Transverse colon (tissue), 4 donors: ENCODE measurements around the gene SMIM12. TPM values are rescaled to one million over a fixed set of nuclear protein-coding genes. Genes with fewer than 3 reads are reported as not detected.

Experiments used
- DNase-seq: peaks from one replicate; pipeline ENCODE4 v3.0.0-alpha.2; 2019
- H3K27ac ChIP-seq, 4 donors: fragments of 200-600 bp; sonication (generic); 2 replicates each; pipeline ENCODE4 v1.5.1; 2016 to 2018; ENCODE audit warnings: inconsistent platforms in 4 of 4
- H3K27me3 ChIP-seq: fragments of 200-600 bp; sonication (generic); 2 replicates; pipeline ENCODE4 v1.5.1; 2017; ENCODE audit warnings: inconsistent platforms
- H3K36me3 ChIP-seq, 4 donors: fragments of 200-600 bp; sonication (generic); 2 replicates each; pipeline ENCODE4 v1.5.1; 2017 to 2019; ENCODE audit warnings: inconsistent platforms in 4 of 4
- H3K4me1 ChIP-seq, 4 donors: fragments of 200-600 bp; sonication (generic); 2 replicates each; pipeline ENCODE4 v1.5.1; 2017 to 2020; ENCODE audit warnings: inconsistent platforms in 4 of 4
- H3K4me3 ChIP-seq, 4 donors: fragments of 200-600 bp; sonication (generic); 1 replicate in 1 of 4; 2 replicates in 3 of 4; pipeline versions ENCODE4 v1.5.1 to v1.6.1; 2017 to 2019; ENCODE audit warnings: inconsistent platforms in 4 of 4
- H3K9me3 ChIP-seq, 2 donors: fragments of 200-600 bp; sonication (generic); 2 replicates each; pipeline ENCODE4 v1.5.1; 2017 to 2019; ENCODE audit warnings: inconsistent platforms in 2 of 2
- CTCF ChIP-seq, 5 experiments: fragments of 200-600 bp in 3 of 5; fragments of 450-650 bp in 2 of 5; sonication (generic) in 3 of 5; IDR thresholded peaks; 1 replicate in 2 of 5; 2 replicates in 3 of 5; pipeline ENCODE4 v1.5.1; 2016 to 2017; ENCODE audit warnings: antibody characterized with exemption in 5 of 5, inconsistent platforms in 3 of 5, mild to moderate bottlenecking in 2 of 5, moderate library complexity in 1 of 5
- EP300 ChIP-seq: sonication (generic); formaldehyde crosslinking; IDR thresholded peaks from one replicate; pipeline ENCODE4 v1.6.1; 2017; ENCODE audit warnings: antibody characterized with exemption, low read depth
- POLR2A ChIP-seq: fragments of 450-650 bp; IDR thresholded peaks from one replicate; pipeline ENCODE4 v1.6.1; 2016; ENCODE audit warnings: antibody characterized with exemption, mild to moderate bottlenecking, moderate library complexity
- POLR2AphosphoS5 ChIP-seq, 3 donors: sonication (generic); formaldehyde crosslinking; IDR thresholded peaks; one replicate each; pipeline ENCODE4 v1.6.1; 2016; ENCODE audit warnings: antibody characterized with exemption in 3 of 3
- WGBS, 2 donors: methylation state at CpG; one replicate each; pipeline ENCODE4 v1.1.5; 2018; ENCODE audit warnings: low coverage in 1 of 2; 5-methylcytosine and 5-hydroxymethylcytosine counted together
- in situ Hi-C, 4 donors: fragments of 200-750 bp; cut with MboI; loops; one replicate each; pipeline versions ENCODE4 v1.15.0 to v1.15.1; 2017; ENCODE audit warnings: low sequenced_read_pairs in 3 of 4, low pct_ligation_motif_present in 1 of 4, low pct_unique_long_range_greater_than_20kb in 1 of 4
- intact Hi-C: fragments of 100-400 bp; cut with DNase I; formaldehyde crosslinking; loops from one replicate; pipeline ENCODE4 v1.15.1; 2023; ENCODE audit warnings: low total_unique reads
- total RNA-seq, 4 donors: library from RNA; depleted of rRNA; stranded (reverse); fragments of >200 nt; gene quantifications; one replicate each; pipeline ENCODE4 v1.1.0, GENCODE V29; 2016

The SMIM12 gene
- total RNA-seq, 4 donors from 2014 or later = 14.2 to 42.2 (median 31.5) TPM

DNA sequence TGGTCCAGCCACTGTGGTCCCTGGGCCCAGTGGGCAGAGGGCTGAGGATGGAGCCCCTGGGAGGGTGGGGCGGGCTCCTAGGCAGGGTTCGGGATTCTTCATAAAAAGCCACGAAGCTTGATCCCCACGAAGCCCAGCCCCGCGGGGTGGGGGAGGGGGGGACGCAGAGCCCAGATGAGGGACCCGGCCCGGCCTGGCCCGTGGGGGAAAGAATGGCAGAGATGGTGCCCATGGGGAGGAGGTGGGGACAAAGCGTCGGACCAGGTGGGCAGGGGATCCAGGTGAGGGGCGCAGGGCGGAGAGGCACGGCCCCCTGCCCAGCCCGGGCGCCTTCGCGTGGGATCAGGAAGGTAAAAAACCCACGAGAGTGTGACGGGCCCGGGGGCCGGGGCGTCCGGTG, 6.0 kb upstream of the SMIM12 start:
- in situ Hi-C loops (no loop called here), intact Hi-C loops (no loop called here)
- H3K4me1 ChIP-seq = peaks cover 4 to 32% (median 12%) of the 10 kb centered on the region in 4 donors
- H3K4me3 ChIP-seq = peak overlapping the region; percentile 64 to 74 (median 70)
- DNase-seq = no peak
- no peaks in the 10 kb centered on the region for H3K36me3 ChIP-seq
- no peaks in the 10 kb centered on the region for H3K9me3 ChIP-seq
- no peaks in the 10 kb centered on the region for H3K27me3 ChIP-seq
- WGBS, 2 donors = 4% methylated on average over 19 of the region's 25 CpGs; no CpG with 5 or more reads in 1 of the 2 donors
- TF ChIP-seq EP300 (no peak), POLR2AphosphoS5 (IDR thresholded peaks at IDR 0.05) (no peak), CTCF (IDR thresholded peaks at IDR 0.05) (no peak), POLR2A (no peak)
- peak overlapping the region; percentile 85 to 91 (median 88) for H3K27ac ChIP-seq

DNA sequence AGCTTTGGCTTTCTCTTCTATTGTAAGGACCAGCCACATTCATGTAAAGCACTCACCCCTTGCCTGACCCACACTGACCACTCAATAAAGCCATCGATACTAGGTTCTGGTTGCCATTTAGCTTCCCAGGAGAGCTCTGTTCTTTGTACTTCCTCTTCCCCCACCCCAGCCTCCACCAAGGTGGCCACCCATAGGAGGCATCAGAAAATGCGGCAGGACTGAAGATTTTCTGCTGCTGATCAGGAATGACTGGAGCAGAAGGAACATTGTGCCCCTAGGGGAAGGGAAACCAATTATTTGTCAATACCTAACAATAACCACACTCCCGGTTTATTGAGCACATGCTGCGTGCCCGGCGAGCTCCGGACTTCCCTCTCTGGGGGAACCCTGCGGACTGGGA, 5.2 kb upstream of the SMIM12 start:
- intact Hi-C loops (no loop called here), in situ Hi-C loops (no loop called here)
- Histone ChIP-seq H3K9me3 (no peaks in the 10 kb centered on the region), H3K27ac (no peak overlapping the region), H3K4me3 (no peak overlapping the region), H3K36me3 (no peaks in the 10 kb centered on the region), H3K4me1 (peaks cover 9 to 39% (median 15%) of the 10 kb centered on the region in 4 donors), H3K27me3 (no peaks in the 10 kb centered on the region)
- WGBS, 2 donors = 93 to 94% methylated on average over 5 to 8 of the region's 8 CpGs
- TF ChIP-seq EP300 (no peak), CTCF (IDR thresholded peaks at IDR 0.05) (no peak), POLR2AphosphoS5 (IDR thresholded peaks at IDR 0.05) (no peak), POLR2A (no peak)
- no peak for DNase-seq

- in situ Hi-C loops = no loop called here
- TF ChIP-seq CTCF (IDR thresholded peaks at IDR 0.05) = no peak
- TF ChIP-seq POLR2A = no peak
- no peak for TF ChIP-seq POLR2AphosphoS5 (IDR thresholded peaks at IDR 0.05)
- TF ChIP-seq EP300 = no peak
- no peak overlapping the region for H3K4me3 ChIP-seq
- H3K4me1 ChIP-seq = peaks cover 12 to 44% (median 21%) of the 10 kb centered on the region in 4 donors
- intact Hi-C loops = no loop called here
- no peaks in the 10 kb centered on the region for H3K36me3 ChIP-seq
- H3K27ac ChIP-seq = peak overlapping the region; percentile 1 to 38 (median 20)
- no peak for DNase-seq
- H3K27me3 ChIP-seq = no peaks in the 10 kb centered on the region
- no peaks in the 10 kb centered on the region for H3K9me3 ChIP-seq
These were observed 4.0 kb upstream of the SMIM12 start for GRCh38 chr1:34863501-34863900.

- WGBS, 2 donors = 1% methylated on average over 15 of the region's 15 CpGs; no CpG with 5 or more reads in 1 of the 2 donors
- H3K27me3 ChIP-seq = no peaks in the 10 kb centered on the region
- TF ChIP-seq CTCF (IDR thresholded peaks at IDR 0.05) (no peak), POLR2A (no peak), EP300 (no peak), POLR2AphosphoS5 (IDR thresholded peaks at IDR 0.05) (no peak)
- intact Hi-C loops = no loop called here
- in situ Hi-C loops = no loop called here
- H3K4me3 ChIP-seq = peak overlapping the region; percentile 68 to 97 (median 79)
- peaks cover 0 to 12% (median 5%) of the 10 kb centered on the region in 4 donors for H3K36me3 ChIP-seq
- no peaks in the 10 kb centered on the region for H3K9me3 ChIP-seq
- H3K4me1 ChIP-seq = peaks cover 11 to 34% (median 21%) of the 10 kb centered on the region in 4 donors
- DNase-seq = no peak
- H3K27ac ChIP-seq = peak overlapping the region; percentile 87 to 95 (median 90)
These were observed 576 bp downstream of the SMIM12 start for GRCh38 chr1:34858901-34859445.
